Thymus (tissue), 11 donors: ENCODE measurements around the gene SLC5A8. TPM values are rescaled to one million over a fixed set of nuclear protein-coding genes. Genes with fewer than 3 reads are reported as not detected.
"Not testable (repeated sequence)": the region's sequence is repeated elsewhere in the genome, so short reads cannot be mapped to it uniquely, and the experiment has no call there.

ENCODE experiments used
- DNase-seq, 9 donors: peaks; one replicate each; pipeline ENCODE4 v3.0.0-alpha.2; 2013; ENCODE audit warnings: low spot score in 9 of 9, low read depth in 6 of 9, missing footprints in 1 of 9
- H3K27ac ChIP-seq, 2 donors: one replicate each; pipeline ENCODE4 v1.5.1; 2013; ENCODE audit warnings: control low read depth in 1 of 2, low read depth in 1 of 2, low read length in 1 of 2, mild to moderate bottlenecking in 1 of 2, moderate library complexity in 1 of 2
- H3K27me3 ChIP-seq, 2 donors: one replicate each; pipeline ENCODE4 v1.5.1; 2013; ENCODE audit warnings: low read length in 1 of 2; ENCODE audit not compliant: control insufficient read depth in 2 of 2, insufficient read depth in 1 of 2
- H3K36me3 ChIP-seq, 2 donors: one replicate each; pipeline ENCODE4 v1.5.1; 2013; ENCODE audit warnings: low read length in 1 of 2, mild to moderate bottlenecking in 1 of 2, moderate library complexity in 1 of 2; ENCODE audit not compliant: control insufficient read depth in 2 of 2, insufficient read depth in 2 of 2
- H3K4me1 ChIP-seq, 2 donors: one replicate each; pipeline ENCODE4 v1.5.1; 2013; ENCODE audit warnings: low read length in 2 of 2; ENCODE audit not compliant: control insufficient read depth in 2 of 2, insufficient read depth in 2 of 2
- H3K4me3 ChIP-seq, 2 donors: one replicate each; pipeline ENCODE4 v1.5.1; 2013; ENCODE audit warnings: low read length in 2 of 2, control low read depth in 1 of 2, mild to moderate bottlenecking in 1 of 2
- H3K9me3 ChIP-seq, 2 donors: one replicate each; pipeline ENCODE4 v1.5.1; 2013; ENCODE audit warnings: low read length in 1 of 2, mild to moderate bottlenecking in 1 of 2; ENCODE audit not compliant: control insufficient read depth in 2 of 2, insufficient read depth in 1 of 2
- WGBS: extraction: QIAGEN DNeasy Blood & Tissue Kit; methylation state at CpG from one replicate; pipeline ENCODE4 v1.1.7; 2013; 5-methylcytosine and 5-hydroxymethylcytosine counted together
- polyA plus RNA-seq: library from polyadenylated mRNA; stranded (reverse); fragments of 200-250 nt; gene quantifications from one replicate; pipeline ENCODE4 v1.2.3, GENCODE V29; 2013
- total RNA-seq: library from RNA; stranded (reverse); fragments of 120-200 nt; gene quantifications from one replicate; pipeline ENCODE4 v1.2.4, GENCODE V29; 2013
- donor health status: healthy.

The SLC5A8 gene
- total and polyA plus RNA-seq, 2 donors: 0.33 to 0.55 TPM

- no peaks in the 10 kb centered on the region for H3K9me3 ChIP-seq
- H3K4me3 ChIP-seq: no peak overlapping the region
- no peaks in the 10 kb centered on the region for H3K4me1 ChIP-seq
- no peak overlapping the region for H3K27ac ChIP-seq
- no peaks in the 10 kb centered on the region for H3K36me3 ChIP-seq
- WGBS: 69% methylated on average over 2 of the region's 2 CpGs
- DNase-seq: no peak
- no peaks in the 10 kb centered on the region for H3K27me3 ChIP-seq
Measured at GRCh38 chr12:101186291-101186690, 23.7 kb downstream of the SLC5A8 start.

GRCh38 chr12:101181776-101182175, 28.3 kb downstream of the SLC5A8 start:
- 79% methylated on average over 2 of the region's 2 CpGs for whole genome bisulfite sequencing
- H3K36me3 ChIP-seq: no peaks in the 10 kb centered on the region

GRCh38 chr12:101174541-101174940, 35.5 kb downstream of the SLC5A8 start:
- no peak overlapping the region for H3K27ac ChIP-seq
- H3K36me3 ChIP-seq: no peaks in the 10 kb centered on the region
- 96% methylated on average over 3 of the region's 3 CpGs for WGBS
- H3K9me3 ChIP-seq: no peaks in the 10 kb centered on the region
- no peaks in the 10 kb centered on the region for H3K27me3 ChIP-seq
- DNase-seq: no peak
- no peak overlapping the region for H3K4me3 ChIP-seq
- H3K4me1 ChIP-seq: no peaks in the 10 kb centered on the region

More at GRCh38 chr12:101181776-101182175, 28.3 kb downstream of the SLC5A8 start:
- Histone ChIP-seq H3K27me3 (no peaks in the 10 kb centered on the region), H3K9me3 (no peaks in the 10 kb centered on the region), H3K27ac (no peak overlapping the region), H3K4me1 (no peaks in the 10 kb centered on the region), H3K4me3 (no peak overlapping the region)
- no peak for DNase-seq

- Histone ChIP-seq H3K4me3 (no peak overlapping the region), H3K27ac (no peak overlapping the region), H3K9me3 (no peaks in the 10 kb centered on the region), H3K36me3 (no peaks in the 10 kb centered on the region), H3K27me3 (no peaks in the 10 kb centered on the region), H3K4me1 (no peaks in the 10 kb centered on the region)
- DNase-seq: no peak
- 91% methylated on average over 7 of the region's 7 CpGs for WGBS
Measured at GRCh38 chr12:101173197-101173749, 36.8 kb downstream of the SLC5A8 start.

- Histone ChIP-seq H3K4me3 (no peak overlapping the region), H3K36me3 (no peaks in the 10 kb centered on the region), H3K9me3 (no peaks in the 10 kb centered on the region), H3K27me3 (no peaks in the 10 kb centered on the region), H3K4me1 (no peaks in the 10 kb centered on the region), H3K27ac (no peak overlapping the region)
- WGBS: 44% methylated on average over 5 of the region's 5 CpGs
- DNase-seq: no peak
Measured at GRCh38 chr12:101172316-101172715, 37.7 kb downstream of the SLC5A8 start.

- no peaks in the 10 kb centered on the region for H3K27me3 ChIP-seq
- WGBS: 96% methylated on average over 5 of the region's 5 CpGs
- H3K4me1 ChIP-seq: no peaks in the 10 kb centered on the region
- H3K9me3 ChIP-seq: no peaks in the 10 kb centered on the region
- H3K4me3 ChIP-seq: no peak overlapping the region
- H3K27ac ChIP-seq: no peak overlapping the region
- no peak for DNase-seq
- no peaks in the 10 kb centered on the region for H3K36me3 ChIP-seq
Measured at GRCh38 chr12:101168001-101168400, 42.0 kb downstream of the SLC5A8 start.

- H3K4me1 ChIP-seq: no peaks in the 10 kb centered on the region
- no peak overlapping the region for H3K27ac ChIP-seq
- H3K4me3 ChIP-seq: no peak overlapping the region
- H3K9me3 ChIP-seq: no peaks in the 10 kb centered on the region
- 89% methylated on average over 5 of the region's 5 CpGs for WGBS
- DNase-seq: no peak
- H3K27me3 ChIP-seq: no peaks in the 10 kb centered on the region
- H3K36me3 ChIP-seq: no peaks in the 10 kb centered on the region
Measured at GRCh38 chr12:101166866-101167265, 43.2 kb downstream of the SLC5A8 start.

- no peaks in the 10 kb centered on the region for H3K36me3 ChIP-seq
- no peak for DNase-seq
- WGBS: 88% methylated on average over 4 of the region's 4 CpGs
- H3K27ac ChIP-seq: no peak overlapping the region
- H3K4me1 ChIP-seq: no peaks in the 10 kb centered on the region
- no peak overlapping the region for H3K4me3 ChIP-seq
- no peaks in the 10 kb centered on the region for H3K9me3 ChIP-seq
- no peaks in the 10 kb centered on the region for H3K27me3 ChIP-seq
Measured at GRCh38 chr12:101165319-101165718, 44.7 kb downstream of the SLC5A8 start.

- not testable (repeated sequence) for H3K9me3 ChIP-seq, H3K27ac ChIP-seq, H3K27me3 ChIP-seq, DNase-seq, H3K4me3 ChIP-seq, H3K4me1 ChIP-seq, H3K36me3 ChIP-seq
- WGBS: 91% methylated on average over 35 of the region's 35 CpGs
Measured at GRCh38 chr12:101145777-101146431, 64.1 kb downstream of the SLC5A8 start.
